ENCODE results near the gene CMTM8. TPM values are rescaled to one million over a fixed set of nuclear protein-coding genes. Genes with fewer than 3 reads are reported as not detected.

The CMTM8 gene
- total and polyA plus RNA-seq, 12 donors: 2.1 to 8.4 (median 3.5) TPM

GRCh38 chr3:32366638-32367397, 128.3 kb downstream of the CMTM8 start:
- no peak for TF ChIP-seq CTCF (IDR thresholded peaks at IDR 0.05)
- ATAC-seq (no peak), DNase-seq (no peak)
- Histone ChIP-seq H3K4me1 (no peaks in the 10 kb centered on the region), H3K27me3 (no peaks in the 10 kb centered on the region), H3K27ac (no peak overlapping the region), H3K4me3 (no peak overlapping the region), H3K9me3 (no peaks in the 10 kb centered on the region), H3K36me3 (peaks cover 0 to 41% (median 0%) of the 10 kb centered on the region in 9 donors)
- intact Hi-C loops (cut with DNase I): no loop called here
- WGBS, 2 donors: 72 to 90% methylated on average over 6 of the region's 6 CpGs

- DNase-seq: no peak
- Histone ChIP-seq H3K27me3 (no peaks in the 10 kb centered on the region), H3K4me3 (no peak overlapping the region), H3K27ac (no peak overlapping the region), H3K4me1 (no peaks in the 10 kb centered on the region), H3K36me3 (peaks cover 0 to 44% (median 0%) of the 10 kb centered on the region in 9 donors), H3K9me3 (no peaks in the 10 kb centered on the region)
- intact Hi-C loops (cut with DNase I): no loop called here
- WGBS, 2 donors: 94 to 99% methylated on average over 10 of the region's 10 CpGs
- ATAC-seq: no peak
- no peak for TF ChIP-seq CTCF (IDR thresholded peaks at IDR 0.05)
Observed at GRCh38 chr3:32367442-32367841, 129.0 kb downstream of the CMTM8 start.

- no peaks in the 10 kb centered on the region for H3K27me3 ChIP-seq
- H3K27ac ChIP-seq: no peak overlapping the region
- 89 to 91% methylated on average over 7 of the region's 7 CpGs for WGBS, 2 donors
- ATAC-seq (no peak), DNase-seq (no peak)
- H3K4me3 ChIP-seq: no peak overlapping the region
- peaks cover 0 to 6% (median 0%) of the 10 kb centered on the region in 9 donors for H3K4me1 ChIP-seq
- intact Hi-C loops (cut with DNase I): loop anchor here in 3 of 10 donors (2.0 to 5.0 kb wide), 2 partner anchors 27 to 96 kb away; no protein-coding TSS in a partner anchor
- peaks cover 0 to 30% (median 0%) of the 10 kb centered on the region in 9 donors for H3K36me3 ChIP-seq
- no peak for TF ChIP-seq CTCF (IDR thresholded peaks at IDR 0.05)
- H3K9me3 ChIP-seq: no peaks in the 10 kb centered on the region
Observed at GRCh38 chr3:32371461-32372212, 133.2 kb downstream of the CMTM8 start.

- 99% methylated on average over 4 of the region's 4 CpGs for WGBS, 2 donors
- DNase-seq: no peak
- ATAC-seq: no peak
- Histone ChIP-seq H3K27me3 (no peaks in the 10 kb centered on the region), H3K36me3 (peaks cover 0 to 30% (median 0%) of the 10 kb centered on the region in 9 donors), H3K9me3 (no peaks in the 10 kb centered on the region), H3K4me3 (no peak overlapping the region), H3K4me1 (peaks cover 0 to 6% (median 0%) of the 10 kb centered on the region in 9 donors), H3K27ac (no peak overlapping the region)
- intact Hi-C loops (cut with DNase I): loop anchor here in 3 of 10 donors (2.0 to 5.0 kb wide), 2 partner anchors 27 to 95 kb away; no protein-coding TSS in a partner anchor
- TF ChIP-seq CTCF (IDR thresholded peaks at IDR 0.05): no peak
Observed at GRCh38 chr3:32372213-32372490, 133.7 kb downstream of the CMTM8 start.

Data from heart right ventricle (tissue), 16 donors.